ENCODE data around the gene SEMA6A. TPM values are rescaled to one million over a fixed set of nuclear protein-coding genes. Genes with fewer than 3 reads are reported as not detected.

The SEMA6A gene
- total RNA-seq, 2 experiments from 2014 or later: not detected

DNA sequence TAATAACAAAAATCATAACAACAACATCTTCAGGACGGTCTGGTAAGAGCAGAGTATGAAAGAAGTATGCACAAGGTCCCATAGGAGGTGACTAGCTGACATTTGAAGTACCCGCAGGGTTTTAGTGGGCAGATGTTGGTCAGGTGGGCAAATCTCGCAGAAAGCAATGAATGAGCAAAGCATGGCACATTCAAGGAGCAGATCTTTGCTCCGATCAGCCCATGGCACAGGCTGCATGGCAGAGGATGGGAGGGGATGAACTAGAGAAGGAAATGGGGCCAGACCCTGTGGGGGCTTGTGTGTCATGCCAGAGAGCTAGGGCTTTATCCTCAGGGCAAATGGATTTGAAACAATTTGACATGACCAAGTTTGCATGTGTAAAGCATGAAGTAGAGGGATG is 90.0 kb downstream of the SEMA6A start:
- no peak overlapping the region for H2AFZ ChIP-seq (ENCODE audit: low read length)
- H3K9me3 ChIP-seq (ENCODE audit: low read length): no peaks in the 10 kb centered on the region
- no peak for TF ChIP-seq EZH2phosphoT487 (IDR thresholded peaks at IDR 0.05; ENCODE audit: borderline replicate concordance, low read depth, low read length)
- TF ChIP-seq, protein P1, sequence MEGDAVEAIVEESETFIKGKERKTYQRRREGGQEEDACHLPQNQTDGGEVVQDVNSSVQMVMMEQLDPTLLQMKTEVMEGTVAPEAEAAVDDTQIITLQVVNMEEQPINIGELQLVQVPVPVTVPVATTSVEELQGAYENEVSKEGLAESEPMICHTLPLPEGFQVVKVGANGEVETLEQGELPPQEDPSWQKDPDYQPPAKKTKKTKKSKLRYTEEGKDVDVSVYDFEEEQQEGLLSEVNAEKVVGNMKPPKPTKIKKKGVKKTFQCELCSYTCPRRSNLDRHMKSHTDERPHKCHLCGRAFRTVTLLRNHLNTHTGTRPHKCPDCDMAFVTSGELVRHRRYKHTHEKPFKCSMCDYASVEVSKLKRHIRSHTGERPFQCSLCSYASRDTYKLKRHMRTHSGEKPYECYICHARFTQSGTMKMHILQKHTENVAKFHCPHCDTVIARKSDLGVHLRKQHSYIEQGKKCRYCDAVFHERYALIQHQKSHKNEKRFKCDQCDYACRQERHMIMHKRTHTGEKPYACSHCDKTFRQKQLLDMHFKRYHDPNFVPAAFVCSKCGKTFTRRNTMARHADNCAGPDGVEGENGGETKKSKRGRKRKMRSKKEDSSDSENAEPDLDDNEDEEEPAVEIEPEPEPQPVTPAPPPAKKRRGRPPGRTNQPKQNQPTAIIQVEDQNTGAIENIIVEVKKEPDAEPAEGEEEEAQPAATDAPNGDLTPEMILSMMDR (conservative IDR thresholded peaks at IDR 0.05; ENCODE audit: low read length): no peak
- no peak overlapping the region for H3K27ac ChIP-seq (ENCODE audit: low read depth, low read length, poor library complexity, severe bottlenecking)
- H3K4me1 ChIP-seq (ENCODE audit: insufficient read depth, low read length, poor library complexity, severe bottlenecking): no peaks in the 10 kb centered on the region
- H4K20me1 ChIP-seq (ENCODE audit: insufficient read depth, low read length): no peaks in the 10 kb centered on the region
- no peaks in the 10 kb centered on the region for H3K9me2 ChIP-seq (ENCODE audit: insufficient read depth, low read length)
- H3K79me2 ChIP-seq (ENCODE audit: insufficient read depth, low read depth, low read length): no peaks in the 10 kb centered on the region
- no peak overlapping the region for H3K4me2 ChIP-seq (ENCODE audit: low read length)
- no TSS peak for BruUV-seq (replicated peaks)
- DNase-seq (ENCODE audit: low spot score): no peak
- POLR2A ChIA-PET: no interaction called here
- CTCF ChIA-PET (ENCODE audit: unreplicated experiment): no interaction called here
- no peak overlapping the region for H3K4me3 ChIP-seq (ENCODE audit: low read depth, low read length, poor library complexity, severe bottlenecking)
- intact Hi-C loops (cut with micrococcal nuclease; ENCODE audit: unreplicated experiment): no loop called here
- no peaks in the 10 kb centered on the region for H3K36me3 ChIP-seq (ENCODE audit: insufficient read depth, low read length)

DNA sequence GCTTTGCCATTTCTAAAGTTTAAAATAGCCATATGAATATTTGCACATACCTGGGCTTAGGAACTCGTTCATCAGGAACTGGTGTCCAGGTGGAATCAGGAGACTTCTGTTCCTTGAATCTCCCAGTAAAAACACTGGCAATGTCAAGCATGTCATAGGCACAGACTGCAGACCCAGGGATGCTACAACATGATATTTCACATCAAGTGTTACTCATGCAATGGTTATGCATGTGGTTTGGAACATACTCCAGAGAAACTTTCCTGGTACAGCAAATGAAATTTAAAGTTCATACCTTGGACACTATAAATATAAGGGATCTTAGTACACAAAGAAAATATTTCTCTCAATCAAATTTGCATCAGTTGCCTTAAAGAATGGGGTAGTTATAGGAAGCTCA is 92.2 kb downstream of the SEMA6A start:
- ChIA-PET POLR2A (no interaction called here), CTCF (ENCODE audit: unreplicated experiment) (no interaction called here)
- Histone ChIP-seq H4K20me1 (ENCODE audit: insufficient read depth, low read length) (no peaks in the 10 kb centered on the region), H3K9me2 (ENCODE audit: insufficient read depth, low read length) (no peaks in the 10 kb centered on the region), H3K79me2 (ENCODE audit: insufficient read depth, low read depth, low read length) (no peaks in the 10 kb centered on the region), H3K4me1 (ENCODE audit: insufficient read depth, low read length, poor library complexity, severe bottlenecking) (no peaks in the 10 kb centered on the region), H2AFZ (ENCODE audit: low read length) (no peak overlapping the region), H3K27ac (ENCODE audit: low read depth, low read length, poor library complexity, severe bottlenecking) (no peak overlapping the region), H3K4me3 (ENCODE audit: low read depth, low read length, poor library complexity, severe bottlenecking) (no peak overlapping the region), H3K36me3 (ENCODE audit: insufficient read depth, low read length) (no peaks in the 10 kb centered on the region), H3K4me2 (ENCODE audit: low read length) (no peak overlapping the region), H3K9me3 (ENCODE audit: low read length) (no peaks in the 10 kb centered on the region)
- TF ChIP-seq, protein P1 (conservative IDR thresholded peaks at IDR 0.05; ENCODE audit: low read length): no peak
- TF ChIP-seq EZH2phosphoT487 (IDR thresholded peaks at IDR 0.05; ENCODE audit: borderline replicate concordance, low read depth, low read length): no peak
- DNase-seq (ENCODE audit: low spot score): no peak
- intact Hi-C loops (cut with micrococcal nuclease; ENCODE audit: unreplicated experiment): no loop called here
- no TSS peak for BruUV-seq (replicated peaks)

DNA sequence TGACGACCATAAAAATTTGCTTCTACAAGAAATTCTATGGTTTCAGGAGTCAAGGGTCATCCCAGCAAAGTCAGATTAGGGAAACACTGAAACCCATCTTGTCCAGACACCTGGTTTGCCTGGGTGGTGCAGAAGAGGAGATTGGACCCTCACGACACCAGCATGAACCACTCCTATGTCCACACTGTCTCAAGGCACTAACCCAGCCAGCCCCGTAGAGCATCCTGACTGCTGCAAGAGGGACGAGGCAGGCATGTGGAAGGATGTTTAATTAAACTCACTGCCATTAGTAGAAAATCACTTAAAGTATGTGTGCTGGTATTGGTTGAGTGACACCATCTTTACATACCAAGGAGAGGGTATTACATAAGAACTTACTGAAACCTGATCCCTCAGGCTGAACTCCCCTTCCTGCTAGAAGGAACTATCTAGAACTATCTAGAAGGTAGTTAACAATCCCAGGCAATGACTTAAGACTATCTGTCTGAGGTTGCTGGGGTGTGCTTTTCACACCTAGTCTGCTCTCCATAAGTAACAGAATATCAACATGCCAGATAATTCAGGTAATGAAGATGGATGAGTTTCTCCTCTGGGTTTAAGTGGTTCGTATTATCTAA is 93.6 kb downstream of the SEMA6A start:
- TF ChIP-seq, protein P1 (conservative IDR thresholded peaks at IDR 0.05; ENCODE audit: low read length): no peak
- no peak for TF ChIP-seq EZH2phosphoT487 (IDR thresholded peaks at IDR 0.05; ENCODE audit: borderline replicate concordance, low read depth, low read length)
- Histone ChIP-seq H3K79me2 (ENCODE audit: insufficient read depth, low read depth, low read length) (no peaks in the 10 kb centered on the region), H3K27ac (ENCODE audit: low read depth, low read length, poor library complexity, severe bottlenecking) (no peak overlapping the region), H3K4me2 (ENCODE audit: low read length) (no peak overlapping the region), H3K4me3 (ENCODE audit: low read depth, low read length, poor library complexity, severe bottlenecking) (no peak overlapping the region), H2AFZ (ENCODE audit: low read length) (no peak overlapping the region), H3K9me3 (ENCODE audit: low read length) (no peaks in the 10 kb centered on the region), H3K4me1 (ENCODE audit: insufficient read depth, low read length, poor library complexity, severe bottlenecking) (no peaks in the 10 kb centered on the region), H4K20me1 (ENCODE audit: insufficient read depth, low read length) (no peaks in the 10 kb centered on the region), H3K36me3 (ENCODE audit: insufficient read depth, low read length) (no peaks in the 10 kb centered on the region), H3K9me2 (ENCODE audit: insufficient read depth, low read length) (no peaks in the 10 kb centered on the region)
- CTCF ChIA-PET (ENCODE audit: unreplicated experiment): no interaction called here
- intact Hi-C loops (cut with micrococcal nuclease; ENCODE audit: unreplicated experiment): no loop called here
- POLR2A ChIA-PET: no interaction called here
- no TSS peak for BruUV-seq (replicated peaks)
- DNase-seq (ENCODE audit: low spot score): no peak
